HCT116 (cell line): ENCODE data around the gene ACSL6. TPM values are rescaled to one million over a fixed set of nuclear protein-coding genes. Genes with fewer than 3 reads are reported as not detected.
A peak's percentile ranks its signal among the peaks of the same experiment; 100 is the strongest.

ENCODE experiments used
- ATAC-seq: fragments of 200-7000 bp; cut with Tn5 transposase; 2 replicates; pipeline ENCODE4 v1.9.1; 2020; ENCODE audit warnings: mild to moderate bottlenecking, moderate library complexity
- BruUV-seq: library from RNA; stranded (reverse); fragments of 400-500 nt; replicated peaks from 2 replicates; lab custom pipeline; 2021; lab: Mats Ljungman, UMichigan
- CTCF ChIA-PET: fragments of 300-600 bp; sonication (Branson Sonifier 250); formaldehyde crosslinking; loops from one replicate; lab custom pipeline; 2021; ENCODE audit warnings: antibody characterized with exemption; lab: Charles Lee
- POLR2A ChIA-PET: fragments of 300-600, 350-600 bp; sonication (Branson Sonifier 250); formaldehyde crosslinking; loops from one replicate; lab custom pipeline; 2021; ENCODE audit warnings: antibody characterized with exemption; lab: Charles Lee
- RAD21 ChIA-PET, 2 experiments: fragments of 300-600 bp; sonication (Branson Sonifier 250); formaldehyde crosslinking; loops; one replicate each; lab custom pipeline; 2023; ENCODE audit warnings: low total read pairs in 2 of 2; ENCODE audit not compliant: uncharacterized antibody in 2 of 2, unreplicated experiment in 2 of 2, low non-redundant PET in 1 of 2; lab: Charles Lee
- DNase-seq: peaks from one replicate; pipeline ENCODE4 v3.0.0-alpha.2; 2010; ENCODE audit warnings: low read depth, low spot score
- H2AFZ ChIP-seq: fragments of 200-600 bp; shearing (Covaris generic), sonication (generic); 2 replicates; pipeline ENCODE4 v1.6.1; 2017; ENCODE audit warnings: low read depth, mixed run types, mixed read lengths, antibody characterized with exemption, low read length; ENCODE audit not compliant: poor library complexity, severe bottlenecking
- H3K27ac ChIP-seq: 2 replicates; pipeline ENCODE4 v1.5.1; 2012; ENCODE audit warnings: low read depth, low read length
- H3K27me3 ChIP-seq: fragments of 200-600 bp; sonication (generic); 2 replicates; pipeline ENCODE4 v1.6.1; 2016; ENCODE audit warnings: mixed run types, low read length, mixed read lengths; ENCODE audit not compliant: insufficient read depth
- H3K36me3 ChIP-seq, 2 experiments: fragments of 200-500 bp in 1 of 2; fragments of 200-600 bp in 1 of 2; sonication (Bioruptor generic) in 1 of 2; sonication (generic) in 1 of 2; 2 replicates each; pipeline versions ENCODE4 v1.5.1 to v1.6.1; 2014 to 2016; ENCODE audit warnings: low read length in 2 of 2, inconsistent platforms in 1 of 2, mixed read lengths in 1 of 2, mixed run types in 1 of 2; ENCODE audit not compliant: insufficient read depth in 2 of 2, control insufficient read depth in 1 of 2
- H3K4me1 ChIP-seq, 2 experiments: fragments of 200-600 bp in 1 of 2; sonication (generic) in 1 of 2; 2 replicates each; pipeline versions ENCODE4 v1.5.1 to v1.6.1; 2012 to 2017; ENCODE audit warnings: low read length in 2 of 2, inconsistent platforms in 1 of 2, mild to moderate bottlenecking in 1 of 2, mixed read lengths in 1 of 2, mixed run types in 1 of 2, moderate library complexity in 1 of 2; ENCODE audit not compliant: insufficient read depth in 2 of 2, control insufficient read depth in 1 of 2
- H3K4me2 ChIP-seq: fragments of 200-600 bp; sonication (generic); 2 replicates; pipeline ENCODE4 v1.6.1; 2017; ENCODE audit warnings: mixed run types, low read length, mixed read lengths
- H3K4me3 ChIP-seq, 2 experiments: fragments of 200-600 bp in 1 of 2; sonication (generic) in 1 of 2; replicated peaks in 1 of 2; 2 replicates each; pipeline ENCODE4 v1.5.1; 2011 to 2016; ENCODE audit warnings: low read length in 2 of 2, control low read depth in 1 of 2, low read depth in 1 of 2, mild to moderate bottlenecking in 1 of 2, mixed read lengths in 1 of 2, mixed run types in 1 of 2
- H3K79me2 ChIP-seq: fragments of 200-600 bp; sonication (generic); 2 replicates; pipeline ENCODE4 v1.6.1; 2017; ENCODE audit warnings: mild to moderate bottlenecking, mixed run types, low read length, moderate library complexity, mixed read lengths; ENCODE audit not compliant: insufficient read depth
- H3K9ac ChIP-seq: fragments of 200-600 bp; sonication (generic); 2 replicates; pipeline ENCODE4 v1.6.1; 2016; ENCODE audit warnings: low read length, mixed read lengths
- H3K9me2 ChIP-seq: fragments of 200-600 bp; sonication (generic), shearing (Covaris generic); 2 replicates; pipeline ENCODE4 v1.6.1; 2017; ENCODE audit warnings: mixed run types, mild to moderate bottlenecking, moderate library complexity; ENCODE audit not compliant: insufficient read depth
- H3K9me3 ChIP-seq, 2 experiments: fragments of 200-500 bp in 1 of 2; fragments of 200-600 bp in 1 of 2; sonication (Bioruptor generic) in 1 of 2; sonication (generic) in 1 of 2; 2 replicates each; pipeline ENCODE4 v1.6.1; 2014 to 2017; ENCODE audit warnings: low read length in 2 of 2, mixed read lengths in 2 of 2, inconsistent platforms in 1 of 2, low read depth in 1 of 2, mild to moderate bottlenecking in 1 of 2, mixed run types in 1 of 2, moderate library complexity in 1 of 2; ENCODE audit not compliant: control insufficient read depth in 1 of 2, insufficient read depth in 1 of 2
- H4K20me1 ChIP-seq: fragments of 200-600 bp; sonication (generic), shearing (Covaris generic); 2 replicates; pipeline ENCODE4 v1.6.1; 2017; ENCODE audit warnings: mixed run types, mild to moderate bottlenecking, moderate library complexity; ENCODE audit not compliant: insufficient read depth
- CBX3 ChIP-seq: IDR thresholded peaks from 2 replicates; pipeline ENCODE4 v1.6.1; 2012; ENCODE audit warnings: low read depth
- CEBPB ChIP-seq: IDR thresholded peaks from 2 replicates; pipeline ENCODE4 v1.6.1; 2012; ENCODE audit warnings: low read depth
- CTCF ChIP-seq, 3 experiments: fragments of 200-600 bp in 1 of 3; sonication (generic) in 1 of 3; IDR thresholded peaks in 2 of 3; conservative IDR thresholded peaks in 1 of 3; 2 replicates each; pipeline ENCODE4 v1.5.1; 2012 to 2017; ENCODE audit warnings: low read depth in 2 of 3, low read length in 2 of 3, antibody characterized with exemption in 1 of 3, borderline replicate concordance in 1 of 3, control low read depth in 1 of 3, mild to moderate bottlenecking in 1 of 3, mixed read lengths in 1 of 3, mixed run types in 1 of 3, moderate library complexity in 1 of 3; ENCODE audit not compliant: insufficient read depth in 1 of 3
- EGR1 ChIP-seq: IDR thresholded peaks from 2 replicates; pipeline ENCODE4 v1.6.1; 2012; ENCODE audit warnings: low read depth
- EZH2 ChIP-seq: fragments of 200-600 bp; sonication (generic); IDR thresholded peaks from 2 replicates; pipeline ENCODE4 v1.6.1; 2017; ENCODE audit warnings: antibody characterized with exemption, mixed run types
- EZH2phosphoT487 ChIP-seq: fragments of 200-600 bp; IDR thresholded peaks from 2 replicates; pipeline ENCODE4 v1.6.1; 2018; ENCODE audit warnings: antibody characterized with exemption, borderline replicate concordance
- JUND ChIP-seq: IDR thresholded peaks from 2 replicates; pipeline ENCODE4 v1.6.1; 2012
- POLR2AphosphoS5 ChIP-seq: IDR thresholded peaks from 2 replicates; pipeline ENCODE4 v1.6.1; 2011; ENCODE audit warnings: mild to moderate bottlenecking, low read depth, low read length, moderate library complexity
- REST ChIP-seq: IDR thresholded peaks from 2 replicates; pipeline ENCODE4 v1.6.1; 2012; ENCODE audit warnings: low read depth
- SRF ChIP-seq: IDR thresholded peaks from 2 replicates; pipeline ENCODE4 v1.6.1; 2012; ENCODE audit warnings: low read depth
- TCF7L2 ChIP-seq: IDR thresholded peaks from 2 replicates; pipeline ENCODE4 v1.7.0; 2011; ENCODE audit warnings: borderline replicate concordance, inconsistent platforms; ENCODE audit not compliant: insufficient read depth, insufficient read length; ENCODE audit errors: extremely low read depth
- YY1 ChIP-seq: IDR thresholded peaks from 2 replicates; pipeline ENCODE4 v1.6.1; 2011; ENCODE audit warnings: low read length, low read depth, moderate library complexity, mild to moderate bottlenecking; ENCODE audit not compliant: insufficient replicate concordance; ENCODE audit errors: extremely low read depth
- ZFX ChIP-seq: fragments of 450-650 bp; IDR thresholded peaks from 2 replicates; pipeline ENCODE4 v1.6.1; 2017
- intact Hi-C: fragments of 100-400 bp; cut with micrococcal nuclease; formaldehyde crosslinking; loops from 2 replicates; pipeline ENCODE4 v1.10.0; 2022
- total RNA-seq: library from RNA; stranded (reverse); gene quantifications from one replicate; pipeline ENCODE4 v1.2.1, GENCODE V29; 2021; ENCODE audit not compliant: unreplicated experiment

ACSL6 gene
- total RNA-seq, 1 experiment from 2014 or later = 2.3 TPM

- intact Hi-C loops = loop anchor here (1.0 kb wide), 2 partner anchors 420 to 586 kb away; no protein-coding TSS in a partner anchor
- CTCF ChIA-PET = interaction anchor here (0.8 to 4.9 kb wide), 7 partner anchors 11 to 586 kb away, joined by 3 to 70 read pairs (median 8); no protein-coding TSS in a partner anchor
- BruUV-seq = no TSS peak
- no peak overlapping the region for H2AFZ ChIP-seq
- no peaks in the 10 kb centered on the region for H4K20me1 ChIP-seq
- no peak overlapping the region for H3K9ac ChIP-seq
- RAD21 ChIA-PET = interaction anchor here (0.6 to 1.4 kb wide), 4 partner anchors 20 to 199 kb away, joined by 3 to 6 read pairs (median 5); no protein-coding TSS in a partner anchor
- H3K4me1 ChIP-seq = peaks cover 0 to 5% of the 10 kb centered on the region in 2 experiments; a peak in 1 of 4 replicates
- no peaks in the 10 kb centered on the region for H3K9me3 ChIP-seq
- no peak overlapping the region for H3K4me2 ChIP-seq
- H3K9me2 ChIP-seq = no peaks in the 10 kb centered on the region
- no peaks in the 10 kb centered on the region for H3K79me2 ChIP-seq
- ATAC-seq = peak; percentile 32; the same call in 1 of the 2 replicates
- no peak overlapping the region for H3K4me3 ChIP-seq
- H3K27ac ChIP-seq = no peak overlapping the region
- TF ChIP-seq SRF (no peak), CTCF (IDR thresholded peaks at IDR 0.05 in 2 of 3, conservative IDR thresholded peaks at IDR 0.05 in 1 of 3; ENCODE audit: borderline replicate concordance in 1 of 3, insufficient read depth in 1 of 3, low read depth in 2 of 3, low read length in 2 of 3) (no peak)
- TF ChIP-seq, all 23 proteins: peak for 0
- no peak for DNase-seq
- H3K27me3 ChIP-seq = no peaks in the 10 kb centered on the region
- no peaks in the 10 kb centered on the region for H3K36me3 ChIP-seq
- POLR2A ChIA-PET = no interaction called here
Measured at GRCh38 chr5:132008961-132009680, 2.3 kb downstream of the ACSL6 start.

- Histone ChIP-seq H3K4me2 (no peak overlapping the region), H3K4me3 (no peak overlapping the region), H3K27me3 (no peaks in the 10 kb centered on the region), H3K9me2 (no peaks in the 10 kb centered on the region), H3K36me3 (no peaks in the 10 kb centered on the region), H3K79me2 (no peaks in the 10 kb centered on the region), H3K27ac (no peak overlapping the region), H3K4me1 (peaks cover 0 to 5% of the 10 kb centered on the region in 2 experiments; a peak in 1 of 4 replicates), H3K9ac (no peak overlapping the region), H2AFZ (no peak overlapping the region), H3K9me3 (no peaks in the 10 kb centered on the region), H4K20me1 (no peaks in the 10 kb centered on the region)
- ChIA-PET POLR2A (no interaction called here), CTCF (interaction anchor here (0.8 to 4.9 kb wide), 9 partner anchors 10 to 590 kb away, joined by 3 to 70 read pairs (median 8); no protein-coding TSS in a partner anchor), RAD21 (interaction anchor here (0.8 to 1.4 kb wide), 8 partner anchors 55 to 585 kb away, joined by 3 to 13 read pairs (median 6); partner anchors contain the start of gene FNIP1 (in 1 of the 2))
- no peak for DNase-seq
- BruUV-seq = no TSS peak
- peak; percentile 5; the same call in 1 of the 2 replicates for ATAC-seq
- intact Hi-C loops = loop anchor here (1.0 kb wide), 2 partner anchors 419 to 585 kb away; no protein-coding TSS in a partner anchor
- TF ChIP-seq POLR2AphosphoS5 (no peak), ZFX (no peak), EGR1 (no peak), REST (no peak), CEBPB (no peak), CBX3 (no peak), JUND (no peak), YY1 (no peak), EZH2 (no peak), EZH2phosphoT487 (no peak), TCF7L2 (no peak)
Measured at GRCh38 chr5:132008163-132008473, 3.3 kb downstream of the ACSL6 start.
